GM12873 (cell line): ENCODE results near the gene PSMA2.

ENCODE experiments used
- TF ChIP-seq, protein P1 (sequence below): IDR thresholded peaks from 2 replicates; pipeline ENCODE4 v1.5.1; 2012; ENCODE audit warnings: low read depth, mild to moderate bottlenecking, moderate library complexity, low read length, control low read depth; ENCODE audit not compliant: insufficient read depth; ENCODE audit errors: missing control alignments

PSMA2 gene

GRCh38 chr7:42931834-42932651 is at the start of gene PSMA2, which contains the start of gene MRPL32:
Gene PSMA2, minus strand, starts transcription at chr7:42932174. Its CDS starts 16 bp downstream, at chr7:42932158.
Gene MRPL32, plus strand, starts transcription at chr7:42932376. Its CDS starts 11 bp downstream, at chr7:42932387.
- TF ChIP-seq, protein P1, sequence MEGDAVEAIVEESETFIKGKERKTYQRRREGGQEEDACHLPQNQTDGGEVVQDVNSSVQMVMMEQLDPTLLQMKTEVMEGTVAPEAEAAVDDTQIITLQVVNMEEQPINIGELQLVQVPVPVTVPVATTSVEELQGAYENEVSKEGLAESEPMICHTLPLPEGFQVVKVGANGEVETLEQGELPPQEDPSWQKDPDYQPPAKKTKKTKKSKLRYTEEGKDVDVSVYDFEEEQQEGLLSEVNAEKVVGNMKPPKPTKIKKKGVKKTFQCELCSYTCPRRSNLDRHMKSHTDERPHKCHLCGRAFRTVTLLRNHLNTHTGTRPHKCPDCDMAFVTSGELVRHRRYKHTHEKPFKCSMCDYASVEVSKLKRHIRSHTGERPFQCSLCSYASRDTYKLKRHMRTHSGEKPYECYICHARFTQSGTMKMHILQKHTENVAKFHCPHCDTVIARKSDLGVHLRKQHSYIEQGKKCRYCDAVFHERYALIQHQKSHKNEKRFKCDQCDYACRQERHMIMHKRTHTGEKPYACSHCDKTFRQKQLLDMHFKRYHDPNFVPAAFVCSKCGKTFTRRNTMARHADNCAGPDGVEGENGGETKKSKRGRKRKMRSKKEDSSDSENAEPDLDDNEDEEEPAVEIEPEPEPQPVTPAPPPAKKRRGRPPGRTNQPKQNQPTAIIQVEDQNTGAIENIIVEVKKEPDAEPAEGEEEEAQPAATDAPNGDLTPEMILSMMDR = no peak

GRCh38 chr7:42981601-42982000 is 49.6 kb upstream of the PSMA2 start:
- TF ChIP-seq, protein P1 = no peak

GRCh38 chr7:42980514-42980913 is 48.5 kb upstream of the PSMA2 start:
- TF ChIP-seq, protein P1 = no peak

- TF ChIP-seq, protein P1 = no peak
Measured at GRCh38 chr7:42980084-42980483, 48.1 kb upstream of the PSMA2 start.

DNA sequence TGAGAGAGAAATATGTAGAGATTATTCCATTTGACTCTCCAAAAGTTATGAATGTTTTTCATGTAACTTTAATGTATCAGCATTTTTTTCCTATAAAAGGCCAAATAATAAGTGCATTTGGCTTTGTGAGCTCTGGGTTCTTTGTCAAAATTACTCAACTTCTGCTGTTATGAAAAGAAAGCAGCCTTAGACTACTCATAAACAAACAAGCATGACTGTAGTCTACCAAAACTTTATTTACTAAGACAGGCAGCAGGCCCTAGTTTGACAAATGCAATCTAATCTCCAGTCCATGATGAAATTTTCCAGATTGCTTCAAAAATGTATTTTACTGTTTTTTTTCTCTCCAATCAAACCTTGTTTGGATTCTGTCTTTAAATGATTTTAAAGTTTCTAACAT is 46.5 kb upstream of the PSMA2 start:
- TF ChIP-seq, protein P1 = no peak

- TF ChIP-seq, protein P1 = no peak
Measured at GRCh38 chr7:42976371-42976770, 44.4 kb upstream of the PSMA2 start.

- TF ChIP-seq, protein P1 = no peak
Measured at GRCh38 chr7:42972699-42973500, 40.9 kb upstream of the PSMA2 start.
